Right lung (tissue), 10 donors: ENCODE measurements around the gene NDUFA8. TPM values are rescaled to one million over a fixed set of nuclear protein-coding genes. Genes with fewer than 3 reads are reported as not detected.
A peak's percentile ranks its signal among the peaks of the same experiment; 100 is the strongest.

Source experiments
- DNase-seq, 2 donors: peaks; one replicate each; pipeline ENCODE4 v3.0.0-alpha.2; 2013
- long read RNA-seq, 8 donors: transcript quantifications; one replicate each; lab custom pipeline, GENCODE V29; 2026
- polyA plus RNA-seq, 5 donors: library from polyadenylated mRNA; unstranded; fragments of 120-200 nt; gene quantifications; one replicate each; pipeline versions ENCODE4 v1.2.1 to v1.2.3, GENCODE V29; 2013; ENCODE audit warnings: inconsistent platforms in 1 of 5, low replicate concordance in 1 of 5; ENCODE audit not compliant: insufficient read length in 5 of 5, insufficient read depth in 1 of 5

NDUFA8 gene
- 10 to 100 TPM; 45.7 to 61.0 (median 51.7) TPM for polyA plus RNA-seq
- long read RNA-seq, donor 1, transcript NDUFA8-201 (4 exons, 844 nt): major isoform, 59 of 103 reads
- long read RNA-seq, donor 1, partial matches to known transcripts: 44 of 103 reads
- long read RNA-seq, donor 1, other reads (novel, unspliced or antisense): 0 of 103 reads
- long read RNA-seq, donor 2, transcript NDUFA8-201 (4 exons, 844 nt): major isoform, 45 of 58 reads
- long read RNA-seq, donor 2, partial matches to known transcripts: 13 of 58 reads
- long read RNA-seq, donor 2, other reads (novel, unspliced or antisense): 0 of 58 reads
- long read RNA-seq, donor 3, transcript NDUFA8-201 (4 exons, 844 nt): major isoform, 43 of 81 reads
- long read RNA-seq, donor 3, partial matches to known transcripts: 38 of 81 reads
- long read RNA-seq, donor 3, other reads (novel, unspliced or antisense): 0 of 81 reads
- long read RNA-seq, donor 4, transcript NDUFA8-201 (4 exons, 844 nt): major isoform, 28 of 44 reads
- long read RNA-seq, donor 4, partial matches to known transcripts: 16 of 44 reads
- long read RNA-seq, donor 4, other reads (novel, unspliced or antisense): 0 of 44 reads
- long read RNA-seq, donor 5, transcript NDUFA8-201 (4 exons, 844 nt): major isoform, 61 of 84 reads
- long read RNA-seq, donor 5, partial matches to known transcripts: 23 of 84 reads
- long read RNA-seq, donor 5, other reads (novel, unspliced or antisense): 0 of 84 reads
- long read RNA-seq, donor 6, transcript NDUFA8-201 (4 exons, 844 nt): major isoform, 62 of 88 reads
- long read RNA-seq, donor 6, partial matches to known transcripts: 26 of 88 reads
- long read RNA-seq, donor 6, other reads (novel, unspliced or antisense): 0 of 88 reads
- long read RNA-seq, donor 7, transcript NDUFA8-201 (4 exons, 844 nt): major isoform, 44 of 44 reads
- long read RNA-seq, donor 7, partial matches to known transcripts: 0 of 44 reads
- long read RNA-seq, donor 7, other reads (novel, unspliced or antisense): 0 of 44 reads
- long read RNA-seq, donor 8, transcript NDUFA8-201 (4 exons, 844 nt): major isoform, 27 of 32 reads
- long read RNA-seq, donor 8, partial matches to known transcripts: 5 of 32 reads
- long read RNA-seq, donor 8, other reads (novel, unspliced or antisense): 0 of 32 reads

DNA sequence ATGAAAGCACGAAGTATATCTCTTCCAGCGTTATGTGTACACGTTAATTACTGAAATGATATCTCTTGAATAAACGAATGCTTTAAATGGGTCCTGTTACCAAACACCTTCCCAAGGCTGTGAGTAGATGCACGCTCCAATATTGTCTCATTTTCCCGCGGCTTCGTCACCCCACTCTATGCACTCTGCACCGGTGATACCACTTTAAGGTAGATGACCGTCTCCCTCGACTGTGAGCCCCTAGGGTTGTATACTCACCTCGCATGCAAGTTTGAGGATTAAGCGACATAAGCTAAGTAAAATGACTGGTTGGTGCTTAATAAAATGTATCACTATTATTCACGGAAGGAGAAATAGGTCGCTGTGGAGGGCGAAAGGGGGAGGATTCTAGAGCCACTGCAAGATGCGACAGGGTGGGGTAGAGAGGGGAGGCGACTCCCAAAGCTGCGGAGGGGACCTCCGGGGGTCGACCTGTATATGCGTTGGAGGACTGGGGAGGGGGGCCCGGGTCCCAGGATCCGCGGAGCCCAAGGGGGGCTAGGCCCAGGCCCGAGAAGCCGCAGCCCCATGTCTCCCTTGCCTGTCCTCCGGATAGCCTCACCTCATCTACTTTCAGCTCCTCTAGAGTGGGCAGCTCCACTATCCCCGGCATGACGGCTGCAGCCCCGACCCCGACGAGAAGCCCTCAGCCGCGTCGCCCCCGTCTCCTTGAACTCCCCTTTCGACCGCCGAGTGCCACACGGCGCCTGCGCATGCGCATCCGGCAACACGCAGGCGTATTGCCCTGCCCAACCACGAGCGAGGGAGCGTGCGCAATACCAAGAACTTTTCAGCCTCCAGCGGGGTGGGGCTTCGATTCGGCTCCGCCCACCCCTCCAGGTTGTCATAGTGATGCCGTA, at the start of gene NDUFA8, which contains the start of gene MORN5:
Gene NDUFA8, minus strand, starts transcription at position 754 of the 899 bp plus-strand sequence. Its CDS starts 102 bp downstream, at position 652.
Gene MORN5, plus strand, starts transcription at position 883 of the 899 bp plus-strand sequence. CDS start 65 bp downstream, outside the sequence.
- peak; percentile 97 to 98 for DNase-seq

DNA sequence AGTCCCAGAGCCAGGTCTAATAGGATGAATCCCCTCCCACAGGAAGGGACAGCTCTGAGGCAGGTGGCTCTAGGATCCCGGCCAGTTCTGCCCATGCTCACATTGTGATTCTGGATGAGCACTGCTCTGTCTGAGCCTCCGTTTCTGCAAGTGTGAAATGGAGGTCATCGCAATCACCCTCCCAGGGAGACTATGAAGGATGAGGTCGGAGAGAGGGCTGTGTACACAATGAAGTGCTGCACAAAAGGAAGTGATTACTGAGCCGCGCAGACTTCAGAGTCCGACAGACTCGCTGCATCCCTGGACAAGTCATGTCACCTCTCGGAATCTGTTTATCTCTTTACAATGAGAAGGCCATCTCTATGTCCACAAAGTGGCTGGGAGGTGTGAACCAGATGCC, 47.5 kb upstream of the NDUFA8 start:
- no peak for DNase-seq

DNA sequence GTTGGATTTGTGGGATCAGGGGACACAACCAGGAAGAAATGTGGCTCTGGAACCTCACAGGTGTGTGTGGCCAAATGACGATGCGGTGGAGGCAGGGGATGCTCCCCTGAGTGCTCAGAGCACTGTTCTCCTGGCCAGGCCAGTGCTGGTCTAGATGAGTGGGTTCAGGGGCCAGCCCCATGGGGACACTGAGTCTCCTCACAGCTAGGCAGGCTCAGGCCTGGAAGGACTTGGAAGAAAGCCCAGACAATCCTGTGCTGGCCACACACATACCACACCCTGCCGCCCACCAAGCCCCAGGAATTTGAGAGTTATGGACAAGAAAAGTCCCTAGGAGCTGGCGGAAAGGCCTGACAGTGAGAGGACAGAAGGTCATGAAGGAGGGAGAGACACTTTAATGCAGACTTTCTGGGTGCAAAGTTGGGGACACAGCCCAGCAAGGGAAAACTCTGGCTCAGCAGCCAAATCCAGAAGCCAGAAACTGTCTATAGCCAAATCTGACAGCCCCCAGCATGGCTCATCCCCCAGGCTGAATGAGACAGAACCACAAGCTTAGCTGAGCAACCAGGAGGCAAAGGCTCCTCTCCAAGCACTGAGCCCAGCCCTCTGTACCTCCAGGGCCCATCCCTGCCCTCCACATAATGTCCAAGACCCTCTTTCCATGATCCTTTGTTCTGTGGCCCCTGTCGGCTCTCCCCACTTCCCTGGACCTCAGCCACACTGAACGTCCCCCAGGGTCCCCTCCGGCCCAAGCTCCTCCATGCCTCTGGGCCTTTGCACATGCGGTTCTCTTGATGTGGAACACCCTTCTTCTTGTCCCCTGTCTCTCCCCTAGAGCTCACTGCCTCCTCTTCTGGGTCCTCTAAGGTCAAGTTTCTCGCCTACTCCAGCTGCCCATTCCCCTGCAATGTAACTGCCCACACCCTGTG, 46.8 kb upstream of the NDUFA8 start:
- DNase-seq: no peak

DNA sequence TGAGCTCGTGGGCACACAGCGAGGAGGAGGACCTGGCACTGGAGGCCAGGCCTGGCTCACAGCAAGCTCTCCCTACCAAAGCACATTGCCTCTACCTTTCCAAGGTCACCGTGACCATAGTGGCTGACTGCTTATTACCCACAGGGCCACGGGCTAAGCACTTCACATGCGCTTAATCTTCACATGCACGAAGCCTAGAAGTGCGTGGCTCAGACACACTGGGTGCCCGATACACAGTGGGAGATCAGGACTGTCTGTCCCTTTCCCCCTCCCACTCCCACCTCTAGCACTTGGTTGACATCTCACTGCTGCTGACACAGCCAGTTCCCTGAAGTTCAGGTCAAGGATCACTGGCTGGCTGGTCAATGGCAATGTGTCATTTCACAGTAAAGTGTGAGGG, 45.6 kb upstream of the NDUFA8 start:
- no peak for DNase-seq

DNA sequence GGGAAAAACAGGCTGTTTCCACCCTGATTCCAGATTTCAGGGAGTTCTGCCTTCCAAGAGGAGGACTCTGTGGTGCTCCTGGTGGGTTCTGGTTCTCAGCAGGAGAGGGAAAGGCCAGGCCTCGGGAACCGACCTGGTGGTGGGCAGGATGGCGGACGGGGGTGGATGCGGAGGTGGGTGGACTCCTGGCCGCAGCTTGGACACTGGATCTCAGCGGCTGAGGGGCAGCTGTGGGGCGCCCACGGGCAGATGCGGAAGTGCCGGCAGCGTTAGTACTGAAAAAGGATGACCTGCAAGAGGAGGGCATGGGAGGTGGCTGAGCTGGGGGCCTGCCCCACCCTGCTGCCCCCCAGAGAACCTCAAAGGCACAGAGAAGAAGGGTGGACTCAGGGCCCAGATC, 44.9 kb upstream of the NDUFA8 start:
- no peak for DNase-seq

DNA sequence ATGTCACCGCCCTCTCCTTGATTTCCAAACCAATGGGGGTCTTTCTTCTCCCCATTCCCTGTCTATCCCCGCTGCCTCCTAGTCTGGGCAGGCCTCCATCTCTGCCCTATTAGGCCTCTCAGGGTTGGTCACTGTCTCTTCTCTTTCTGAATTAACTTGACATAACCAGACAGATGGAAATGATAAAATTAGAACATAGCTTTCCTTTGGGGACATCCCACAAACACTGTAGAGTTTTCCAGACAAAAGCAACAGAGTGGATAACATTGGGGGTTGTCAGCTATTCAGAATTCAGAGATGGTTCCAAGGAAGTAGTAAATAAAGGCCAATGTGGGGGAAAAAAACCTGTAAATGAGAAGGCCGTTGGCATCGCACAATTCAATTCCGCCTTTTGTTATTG, 44.5 kb upstream of the NDUFA8 start:
- DNase-seq: no peak

DNA sequence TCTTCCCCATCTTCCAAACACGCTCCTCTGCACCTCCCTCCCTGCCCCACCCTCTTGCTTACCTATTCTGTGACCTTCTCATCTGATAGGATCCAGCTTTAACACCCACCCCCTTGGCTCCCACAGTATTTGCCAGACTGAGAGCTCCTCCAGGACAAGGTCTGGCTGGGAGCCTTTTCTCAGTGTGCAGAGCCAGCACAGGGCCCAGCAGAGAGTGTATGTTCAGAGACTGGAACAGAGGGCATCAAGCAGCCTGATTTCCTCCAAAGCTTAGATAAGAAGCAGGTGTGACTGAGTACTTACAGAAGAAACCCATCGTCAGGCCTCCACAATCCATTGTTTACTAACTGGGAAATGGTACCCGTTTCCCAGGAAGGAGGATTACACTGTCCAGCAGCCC, 42.5 kb upstream of the NDUFA8 start:
- DNase-seq: no peak

DNA sequence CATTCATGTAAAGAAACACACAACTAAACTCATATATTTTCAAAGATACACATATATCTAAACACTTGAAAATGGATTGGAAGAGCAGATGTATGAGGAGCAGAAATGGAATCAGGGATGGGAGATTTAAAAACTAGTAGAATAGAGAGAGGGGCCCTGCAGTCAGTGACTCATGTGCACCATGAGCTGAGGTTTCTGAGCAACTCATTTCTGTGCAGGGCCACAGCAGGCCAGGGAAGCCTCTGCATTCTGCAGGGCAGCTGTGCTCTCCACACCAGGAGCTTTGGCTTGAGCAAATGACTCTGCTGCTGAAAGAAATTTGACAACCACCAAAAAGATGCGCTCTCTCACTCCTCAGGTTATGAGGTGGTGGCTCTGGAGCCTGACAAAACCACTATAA, 42.1 kb upstream of the NDUFA8 start:
- no peak for DNase-seq

DNA sequence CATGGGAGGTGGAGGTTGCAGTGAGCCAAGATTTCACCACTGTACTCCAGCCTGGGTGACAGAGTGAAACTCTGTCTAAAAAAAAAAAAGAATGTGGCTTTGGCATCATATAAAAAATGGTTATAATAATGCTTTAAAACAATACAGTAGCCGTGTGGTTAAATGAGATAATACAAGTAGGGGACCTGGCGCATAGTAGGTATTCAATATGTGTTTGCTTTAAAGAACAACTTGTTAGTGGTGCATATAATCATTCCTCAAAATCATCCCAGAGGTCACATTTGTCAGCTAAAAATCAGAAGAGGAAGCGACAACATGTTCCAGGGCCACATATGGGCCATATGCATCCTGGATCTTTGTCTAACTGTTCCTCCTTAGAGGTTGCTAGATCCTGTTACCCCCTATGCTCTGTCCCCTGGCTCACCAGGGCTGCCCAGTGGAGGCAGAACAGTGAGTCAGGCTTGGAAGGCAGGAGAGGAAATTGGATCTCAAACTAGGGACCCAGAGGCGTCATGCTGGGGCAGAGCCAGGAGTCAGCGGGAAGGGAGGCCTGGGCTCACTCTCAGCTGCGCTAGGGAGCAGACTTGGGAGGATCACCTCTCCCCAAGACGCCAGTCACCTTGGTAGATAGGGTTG, 41.5 kb upstream of the NDUFA8 start:
- DNase-seq: no peak

DNA sequence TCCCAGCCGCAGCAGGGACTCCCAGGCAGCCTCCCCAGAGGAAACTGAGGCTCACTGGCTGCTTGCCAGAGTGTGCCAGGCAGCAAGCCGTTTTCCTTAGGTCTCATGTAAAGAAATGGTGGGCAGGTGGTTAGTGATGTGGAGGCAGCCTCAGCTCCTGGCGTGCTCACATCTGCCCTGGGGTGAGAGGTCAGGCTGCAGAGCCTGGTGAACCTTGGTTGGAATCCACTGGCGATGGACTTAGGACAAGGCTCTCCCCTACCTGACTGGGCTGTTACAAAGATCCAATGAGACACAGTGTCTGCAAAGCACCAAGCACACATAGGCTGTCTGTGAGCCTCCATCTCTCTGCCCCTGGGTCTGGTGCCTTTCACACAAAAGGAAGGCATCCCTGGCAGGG, 38.3 kb upstream of the NDUFA8 start:
- DNase-seq: no peak

DNA sequence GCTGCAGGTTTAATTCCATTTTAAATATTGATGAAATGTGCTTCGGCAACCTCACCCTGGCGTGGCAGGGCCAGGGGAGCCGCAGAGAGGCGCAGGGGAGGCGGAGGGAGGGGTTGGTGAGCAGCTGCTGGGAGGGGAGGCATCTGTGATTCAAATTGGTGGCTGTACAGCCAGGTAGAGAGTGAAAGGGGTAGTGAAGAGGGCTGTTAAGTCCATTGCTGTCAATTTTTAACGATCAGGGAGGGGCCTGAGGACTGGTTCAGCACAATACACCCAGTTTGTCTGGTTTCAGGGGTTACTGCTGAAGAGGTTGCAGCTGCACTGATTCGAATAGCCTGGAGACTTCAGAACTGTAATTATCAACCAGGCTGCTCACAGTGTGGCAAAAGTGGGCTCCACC, 37.8 kb upstream of the NDUFA8 start:
- peak in 1 of 2 donors; percentile 25 for DNase-seq

DNA sequence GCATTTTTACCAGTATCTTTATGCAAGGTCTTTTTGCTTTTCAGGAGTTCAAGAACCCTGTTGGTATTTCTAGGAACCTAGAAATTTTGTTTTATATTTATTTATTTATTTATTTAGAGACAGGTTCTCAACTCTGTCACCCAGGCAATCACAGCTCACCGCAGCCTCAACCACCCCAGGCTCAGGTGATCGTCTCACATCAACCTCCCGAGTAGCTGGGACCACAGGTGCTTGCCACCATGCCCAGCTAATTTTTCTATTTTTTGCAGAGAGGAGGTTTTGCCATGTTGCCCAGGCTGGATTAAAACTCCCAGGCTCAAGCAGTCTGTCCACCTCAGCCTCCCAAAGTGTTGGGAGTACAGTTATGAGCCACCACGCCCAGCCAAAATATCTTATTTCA, 36.3 kb upstream of the NDUFA8 start:
- DNase-seq: no peak

DNA sequence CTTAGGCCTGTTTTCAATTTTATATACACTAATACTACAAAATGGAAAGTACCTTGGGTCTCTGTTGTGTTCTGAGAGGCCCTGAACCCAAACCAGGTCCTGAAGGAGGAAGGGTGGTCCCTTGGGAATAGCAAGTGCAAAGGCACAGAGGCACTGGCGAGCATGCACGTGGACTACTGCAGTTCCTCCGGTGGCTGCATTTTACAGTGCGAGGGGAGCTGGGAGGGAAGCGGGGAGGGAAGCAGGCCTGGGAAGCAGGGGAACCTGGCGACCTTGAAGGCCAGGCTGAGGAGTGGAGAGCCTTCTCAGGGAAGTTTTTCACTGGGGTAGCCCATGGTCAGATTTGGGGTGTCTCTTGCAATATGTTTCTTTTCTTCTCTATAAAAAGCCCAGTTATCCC, 34.1 kb upstream of the NDUFA8 start:
- DNase-seq: no peak

DNA sequence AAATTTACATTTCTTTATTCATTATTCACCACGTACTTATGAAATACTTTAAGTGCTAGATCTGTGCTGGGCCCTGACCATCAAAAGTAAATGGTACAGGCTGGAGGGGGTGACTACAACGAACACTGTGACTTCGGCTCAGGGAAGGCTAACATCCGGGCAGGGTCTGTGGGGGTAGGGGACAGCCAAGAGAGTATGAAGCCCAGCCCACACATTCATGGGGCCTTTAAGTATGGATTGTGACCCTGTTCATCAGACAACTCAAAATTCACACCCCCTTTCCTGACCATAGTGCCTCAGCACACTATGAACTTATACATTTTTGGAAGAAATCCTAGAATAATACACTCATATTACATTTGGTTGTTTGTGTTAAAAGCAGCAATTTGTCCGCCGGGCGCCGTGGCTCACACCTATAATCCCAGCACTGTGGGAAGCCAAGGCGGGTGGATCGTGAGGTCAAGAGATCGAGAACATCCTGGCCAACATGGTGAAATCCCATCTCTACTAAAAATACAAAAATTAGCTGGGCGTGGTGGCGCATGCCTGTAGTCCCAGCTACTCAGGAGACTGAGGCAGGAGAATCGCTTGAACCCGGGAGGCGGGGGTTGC, 33.4 kb upstream of the NDUFA8 start:
- DNase-seq: no peak

DNA sequence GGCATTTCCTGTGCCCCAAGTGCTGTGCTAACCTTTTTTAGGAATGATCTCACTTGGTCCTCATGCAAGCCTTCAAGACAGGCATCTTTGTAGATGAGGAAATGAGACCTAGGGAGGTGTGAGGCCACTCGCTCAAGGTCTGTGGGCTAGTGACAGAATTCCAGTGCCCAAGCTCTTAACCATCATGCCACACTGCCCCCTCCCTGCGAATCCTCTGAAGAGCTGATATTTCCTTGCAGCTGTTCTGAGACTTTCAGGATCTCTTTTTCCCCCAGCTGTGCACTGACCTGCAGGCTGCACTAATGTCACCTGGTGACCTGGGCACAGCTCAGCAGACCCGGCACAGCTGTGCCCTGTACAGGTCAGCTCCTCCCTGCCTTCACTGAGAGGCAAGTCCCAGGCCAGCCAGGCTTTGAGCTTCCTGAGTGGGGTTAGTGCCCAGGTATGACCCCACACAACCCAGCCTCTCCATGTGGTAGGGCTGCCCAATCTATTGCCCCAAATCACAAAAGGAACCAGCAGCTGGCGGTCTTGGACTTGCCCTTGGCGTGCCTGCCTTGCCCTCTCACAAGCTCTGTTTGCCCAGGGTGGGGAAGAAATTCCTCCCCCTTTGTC, 32.8 kb upstream of the NDUFA8 start:
- DNase-seq: no peak

DNA sequence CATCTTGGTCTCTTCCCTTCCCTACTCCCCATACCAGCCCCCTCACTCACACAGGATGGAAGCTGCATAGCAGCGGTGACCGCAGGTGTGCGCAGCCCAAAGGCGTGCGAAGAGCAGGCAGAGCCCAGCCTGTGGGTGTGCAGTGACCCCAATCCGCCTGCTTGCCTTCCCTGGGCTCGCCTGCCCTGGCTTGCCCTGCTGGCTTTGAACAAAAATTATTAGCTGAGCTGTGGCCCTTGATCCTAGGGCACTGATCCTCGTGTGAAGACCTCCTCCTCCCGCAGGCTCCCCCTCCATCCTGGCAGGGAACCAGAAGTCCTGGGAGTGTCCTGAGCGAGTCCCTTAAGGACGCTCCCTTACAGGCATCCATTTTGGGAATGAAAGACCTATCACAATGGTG, 32.0 kb upstream of the NDUFA8 start:
- no peak for DNase-seq

DNA sequence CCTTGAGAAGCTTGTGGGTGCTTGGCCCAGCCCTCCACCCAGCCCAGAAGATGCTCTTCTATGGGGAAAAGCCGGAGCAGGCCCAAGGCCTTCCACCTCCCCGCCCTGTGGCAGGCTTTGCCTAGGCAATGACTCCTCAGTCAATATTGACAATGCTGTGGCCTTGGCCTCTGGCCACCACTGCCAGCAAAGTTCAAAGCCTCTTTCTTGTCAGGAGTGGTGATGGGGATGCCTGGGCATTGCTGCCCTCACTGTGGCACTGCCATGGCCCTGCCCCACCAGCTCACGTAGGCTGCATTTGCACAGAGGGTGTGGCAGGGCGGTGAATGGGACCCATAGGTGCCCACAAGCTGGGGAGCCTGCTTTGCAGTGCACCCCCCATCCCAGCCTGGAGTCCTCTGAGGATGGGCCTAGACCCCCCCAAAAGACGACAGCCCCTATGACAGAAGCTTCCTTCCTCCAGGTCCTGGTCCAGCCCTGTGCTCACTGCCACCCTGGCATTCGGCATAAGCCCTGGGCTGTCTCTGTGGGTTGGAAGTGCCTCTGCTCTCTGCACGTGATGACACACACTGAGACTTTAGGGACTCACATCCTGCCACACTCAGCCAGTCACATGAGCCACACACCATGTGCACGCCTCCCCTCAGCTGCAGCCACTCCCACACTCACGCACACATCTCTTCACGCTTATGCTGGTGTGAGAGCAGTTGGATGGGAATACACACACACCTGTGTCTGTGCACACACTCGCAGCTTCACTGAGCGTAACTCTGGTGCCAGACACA, 31.2 kb upstream of the NDUFA8 start:
- DNase-seq: no peak

DNA sequence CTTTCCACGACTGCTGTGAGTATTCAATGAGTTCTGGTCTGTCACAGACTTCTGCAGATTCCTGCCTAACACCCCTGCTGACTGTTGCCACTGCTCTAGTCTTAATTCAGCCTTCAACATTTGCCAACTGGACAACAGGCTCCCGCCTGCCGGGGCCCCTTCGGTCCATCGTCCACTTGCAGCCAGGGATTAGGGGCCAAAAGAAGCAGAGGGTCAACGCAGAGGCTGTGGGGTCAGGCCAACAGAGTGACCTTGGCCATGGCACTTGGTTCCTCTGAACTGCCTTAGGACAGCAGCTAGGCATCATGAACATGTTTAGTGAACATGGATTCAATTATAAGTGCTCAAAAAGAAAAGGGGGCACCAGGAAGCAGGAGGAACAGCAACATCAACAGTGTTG, 28.8 kb upstream of the NDUFA8 start:
- no peak for DNase-seq
